HG03045 (cell line): Measurements from ENCODE around the gene ABHD1.

Experiments
- ATAC-seq: cut with Tn5 transposase; IDR thresholded peaks from one replicate; pipeline ENCODE4 v1.9.1; 2021; ENCODE audit warnings: mild to moderate bottlenecking, moderate library complexity; ENCODE audit not compliant: unreplicated experiment

The ABHD1 gene

DNA sequence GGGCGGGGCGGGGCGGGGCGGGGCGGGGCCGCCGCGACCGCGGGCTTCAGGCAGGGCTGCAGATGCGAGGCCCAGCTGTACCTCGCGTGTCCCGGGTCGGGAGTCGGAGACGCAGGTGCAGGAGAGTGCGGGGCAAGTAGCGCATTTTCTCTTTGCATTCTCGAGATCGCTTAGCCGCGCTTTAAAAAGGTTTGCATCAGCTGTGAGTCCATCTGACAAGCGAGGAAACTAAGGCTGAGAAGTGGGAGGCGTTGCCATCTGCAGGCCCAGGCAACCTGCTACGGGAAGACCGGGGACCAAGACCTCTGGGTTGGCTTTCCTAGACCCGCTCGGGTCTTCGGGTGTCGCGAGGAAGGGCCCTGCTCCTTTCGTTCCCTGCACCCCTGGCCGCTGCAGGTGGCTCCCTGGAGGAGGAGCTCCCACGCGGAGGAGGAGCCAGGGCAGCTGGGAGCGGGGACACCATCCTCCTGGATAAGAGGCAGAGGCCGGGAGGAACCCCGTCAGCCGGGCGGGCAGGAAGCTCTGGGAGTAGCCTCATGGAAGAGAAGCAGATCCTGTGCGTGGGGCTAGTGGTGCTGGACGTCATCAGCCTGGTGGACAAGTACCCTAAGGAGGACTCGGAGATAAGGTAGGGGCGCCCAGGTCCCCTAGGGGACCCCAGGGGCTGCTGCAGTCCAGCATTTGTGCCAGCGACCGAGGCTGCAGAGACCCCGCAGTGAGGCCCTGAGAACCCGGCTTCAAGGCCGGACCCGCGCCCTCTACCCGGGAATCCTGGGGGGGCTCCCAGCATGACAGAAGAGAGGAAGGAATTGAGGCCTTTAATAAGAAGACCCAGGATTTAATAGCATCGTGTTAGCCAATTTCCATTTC is 36.7 kb upstream of the ABHD1 start, which contains the start of gene KHK:
KHK (plus strand) TSS at position 49 of the 870 bp plus-strand sequence; CDS start at position 537, 488 bp downstream.
- ATAC-seq: peak; percentile 14

DNA sequence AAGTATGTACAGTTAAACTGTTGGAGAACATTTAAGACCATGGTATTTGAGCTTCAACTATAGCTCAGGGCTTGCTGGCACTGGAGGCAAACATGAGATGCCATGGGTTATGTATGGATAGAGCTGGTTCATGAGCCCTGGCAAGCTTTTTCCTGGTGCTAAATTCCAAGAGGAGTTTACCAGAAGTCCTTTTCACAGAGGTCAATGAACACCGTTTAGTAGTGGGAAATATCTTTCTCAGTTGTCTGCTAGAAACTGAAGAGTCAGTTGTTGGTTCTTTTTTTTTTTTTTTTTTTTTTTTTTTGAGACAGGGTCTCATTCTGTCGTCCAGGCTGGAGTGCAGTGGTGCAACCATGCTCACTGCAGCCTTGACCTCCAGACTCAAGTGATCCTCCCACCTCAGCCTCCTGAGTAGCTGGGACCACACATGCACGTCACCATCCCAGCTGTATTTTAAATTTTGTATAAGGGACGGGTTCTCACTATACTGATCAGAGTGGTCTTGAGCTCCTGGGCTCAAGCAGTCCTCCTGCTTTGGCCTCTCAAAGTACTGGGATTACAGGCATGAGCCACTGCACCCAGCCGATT is 35.7 kb upstream of the ABHD1 start:
- ATAC-seq: no peak

DNA sequence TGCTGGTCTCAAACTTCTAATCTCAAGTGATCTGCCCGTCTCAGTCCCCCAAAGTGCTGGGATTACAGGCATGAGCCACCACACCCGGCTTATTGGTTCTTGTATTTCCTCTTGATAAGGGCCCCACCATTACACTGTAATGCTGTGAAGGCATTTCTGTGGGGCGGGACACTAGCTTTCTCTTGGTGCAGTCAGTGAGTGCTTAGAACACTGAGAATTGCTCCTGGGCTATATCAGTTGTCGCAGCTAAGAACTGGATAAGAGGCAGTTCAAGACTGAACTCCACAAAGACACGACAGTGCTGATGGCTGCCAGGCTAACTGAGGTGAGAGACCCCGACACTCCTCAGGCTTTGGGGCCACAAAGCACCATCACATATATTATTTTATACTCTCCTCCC is 35.0 kb upstream of the ABHD1 start:
- no peak for ATAC-seq

DNA sequence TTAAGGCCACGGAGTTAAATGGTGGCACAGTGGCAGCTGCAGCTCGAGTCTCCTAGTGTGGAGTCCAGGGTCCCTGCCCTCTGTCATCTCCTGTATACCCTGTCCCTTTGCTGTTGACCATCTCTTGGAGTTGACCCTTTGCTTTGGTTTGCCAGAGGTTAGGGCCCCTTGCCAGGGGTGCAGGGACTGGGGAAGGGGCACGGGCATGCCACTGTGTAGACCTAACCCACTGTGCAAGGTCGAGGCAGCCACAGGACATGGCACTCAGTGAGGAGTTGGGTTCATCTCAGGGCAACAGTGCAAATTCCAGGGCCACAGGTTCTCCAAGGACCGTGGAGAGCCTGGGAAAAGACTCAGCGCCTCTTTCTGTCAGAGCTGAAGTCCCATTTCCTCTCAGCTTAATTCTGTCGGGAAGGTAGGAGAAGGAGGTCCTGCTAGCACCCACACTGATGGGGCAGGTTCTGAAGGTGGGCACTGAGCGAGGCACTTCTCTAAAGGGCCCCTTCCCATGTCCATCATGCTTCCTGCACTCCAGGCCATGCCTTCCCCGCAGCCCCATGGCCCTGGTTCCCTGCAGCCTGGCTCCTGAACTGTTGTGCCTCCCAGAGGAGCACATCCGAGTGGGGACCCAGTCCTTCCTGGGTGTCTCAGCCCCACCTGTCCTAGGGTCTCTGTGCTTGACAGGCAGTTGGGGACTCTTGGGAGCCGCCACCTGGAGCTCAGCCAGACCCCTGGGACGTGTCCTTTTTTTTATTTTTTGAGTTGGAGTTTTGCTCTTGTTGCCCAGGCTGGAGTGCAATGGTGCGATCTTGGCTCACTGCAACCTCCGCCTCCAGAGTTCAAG is 34.3 kb upstream of the ABHD1 start:
- no peak for ATAC-seq

DNA sequence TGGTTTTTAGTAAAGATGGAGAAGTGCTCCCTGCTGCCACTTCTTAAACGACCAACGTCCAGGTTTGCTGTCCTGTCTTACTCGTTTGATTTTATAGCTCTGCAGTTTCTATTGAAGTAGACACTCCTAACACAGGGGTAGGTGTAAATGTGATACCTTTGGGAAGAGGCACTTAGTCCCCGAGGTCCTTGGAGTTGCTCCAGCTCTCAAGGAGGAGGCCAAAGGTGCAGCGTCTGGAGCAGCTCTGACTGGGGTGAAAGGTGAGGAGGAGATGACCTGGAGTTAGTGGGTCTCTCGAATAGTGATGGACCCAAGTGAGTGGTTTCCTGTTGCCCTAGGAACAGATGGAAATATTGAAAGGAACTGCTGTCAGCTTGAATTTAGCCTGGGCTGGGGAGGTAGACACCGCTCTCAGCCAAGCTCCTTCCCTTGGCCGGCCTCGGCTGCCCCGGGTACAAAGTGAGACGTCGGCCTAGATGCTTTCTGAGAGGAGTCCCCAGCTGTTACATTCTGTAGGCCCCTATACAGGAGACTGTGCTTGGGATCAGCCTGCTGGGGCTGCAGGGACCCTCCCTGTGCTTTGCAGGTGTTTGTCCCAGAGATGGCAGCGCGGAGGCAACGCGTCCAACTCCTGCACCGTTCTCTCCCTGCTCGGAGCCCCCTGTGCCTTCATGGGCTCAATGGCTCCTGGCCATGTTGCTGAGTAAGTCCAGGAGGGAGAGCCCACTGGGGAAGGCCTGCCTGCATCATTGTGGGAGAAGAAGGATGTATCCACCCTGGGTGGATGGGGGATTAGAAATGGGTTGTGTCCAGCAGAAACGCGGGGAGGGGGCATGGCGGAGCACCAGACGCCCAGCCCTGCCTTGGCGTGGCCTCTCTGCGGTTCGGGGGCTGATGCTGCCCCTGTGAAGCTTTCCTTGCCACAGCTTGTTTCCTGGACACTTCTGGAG is 31.6 kb upstream of the ABHD1 start:
- no peak for ATAC-seq

DNA sequence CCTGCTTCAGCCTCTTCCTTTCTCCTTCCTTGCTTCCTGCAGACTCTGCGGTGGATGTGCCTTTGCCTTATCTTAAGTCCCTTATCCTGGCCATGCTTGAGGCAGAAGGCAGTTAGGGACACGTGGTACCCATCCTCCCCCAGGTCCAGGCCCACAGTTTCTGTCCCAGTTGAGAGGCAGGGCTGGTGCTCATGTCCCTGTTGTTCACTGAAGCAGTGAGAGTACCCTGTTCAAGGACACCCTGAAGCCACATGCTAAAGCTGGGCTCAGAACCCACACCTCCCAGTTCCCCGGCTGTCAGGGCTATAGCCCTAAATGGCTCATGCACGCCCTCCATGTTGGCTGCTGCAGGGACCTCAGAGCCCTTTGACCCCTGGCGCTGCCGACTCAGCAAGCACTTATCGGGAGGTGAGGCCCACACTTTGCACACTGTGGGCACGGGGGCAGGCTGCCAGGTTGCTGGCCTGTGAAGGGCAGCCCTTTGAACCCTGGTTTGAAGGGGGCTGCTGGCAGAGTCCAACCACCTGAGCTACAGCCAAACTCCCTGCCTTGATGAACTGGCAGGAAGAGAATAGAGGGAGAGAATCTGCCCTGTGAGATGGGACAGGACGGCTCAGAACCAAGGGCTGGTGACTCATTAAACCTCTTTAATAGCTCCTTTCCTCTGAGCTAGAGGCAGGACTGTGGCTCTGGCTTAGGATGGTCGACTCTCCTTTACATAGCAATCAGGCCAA is 30.8 kb upstream of the ABHD1 start:
- ATAC-seq: no peak

DNA sequence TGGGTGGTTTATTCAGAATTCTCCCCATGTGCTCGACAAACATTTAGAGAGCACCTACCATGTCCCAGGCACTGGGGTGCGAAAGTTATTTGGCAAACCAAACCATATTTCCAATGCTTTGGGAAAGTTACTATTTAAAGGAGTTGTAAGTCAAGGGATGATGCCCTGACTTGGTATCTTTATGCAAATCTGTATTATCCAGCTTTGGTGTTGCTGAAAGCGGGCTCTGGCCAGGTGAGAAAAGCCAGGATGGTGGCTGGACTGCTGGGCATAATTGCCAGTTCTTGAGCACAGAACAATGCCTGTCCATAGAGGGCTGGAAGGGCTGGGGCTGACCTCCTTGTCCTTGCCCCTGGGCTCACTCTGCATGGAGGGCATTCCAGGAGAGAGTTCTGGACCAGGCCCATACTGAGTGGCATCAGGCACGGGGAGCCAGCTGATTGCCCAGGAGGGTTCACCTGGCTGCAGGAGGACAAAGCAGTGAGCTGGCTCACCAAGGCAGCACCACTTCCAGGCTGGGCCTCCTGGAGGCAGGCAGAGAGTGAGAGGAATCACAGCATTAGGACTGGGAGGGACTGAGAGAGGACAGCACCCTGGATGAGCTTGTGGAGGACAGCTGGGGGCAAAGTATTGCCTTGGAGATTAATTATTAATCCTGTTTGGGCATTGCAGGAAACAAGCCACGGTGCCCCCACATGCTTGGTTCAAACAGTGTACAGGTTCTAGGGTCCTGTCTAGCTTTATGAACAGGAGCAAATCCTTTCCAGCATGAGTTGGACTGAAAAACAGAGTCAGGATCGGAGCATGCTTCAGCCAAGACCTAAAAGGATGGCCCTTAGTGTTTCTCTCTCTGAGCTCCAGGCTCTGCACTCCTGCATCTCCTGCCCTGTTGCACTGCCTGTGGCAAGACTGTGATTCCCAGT is 29.9 kb upstream of the ABHD1 start:
- no peak for ATAC-seq

DNA sequence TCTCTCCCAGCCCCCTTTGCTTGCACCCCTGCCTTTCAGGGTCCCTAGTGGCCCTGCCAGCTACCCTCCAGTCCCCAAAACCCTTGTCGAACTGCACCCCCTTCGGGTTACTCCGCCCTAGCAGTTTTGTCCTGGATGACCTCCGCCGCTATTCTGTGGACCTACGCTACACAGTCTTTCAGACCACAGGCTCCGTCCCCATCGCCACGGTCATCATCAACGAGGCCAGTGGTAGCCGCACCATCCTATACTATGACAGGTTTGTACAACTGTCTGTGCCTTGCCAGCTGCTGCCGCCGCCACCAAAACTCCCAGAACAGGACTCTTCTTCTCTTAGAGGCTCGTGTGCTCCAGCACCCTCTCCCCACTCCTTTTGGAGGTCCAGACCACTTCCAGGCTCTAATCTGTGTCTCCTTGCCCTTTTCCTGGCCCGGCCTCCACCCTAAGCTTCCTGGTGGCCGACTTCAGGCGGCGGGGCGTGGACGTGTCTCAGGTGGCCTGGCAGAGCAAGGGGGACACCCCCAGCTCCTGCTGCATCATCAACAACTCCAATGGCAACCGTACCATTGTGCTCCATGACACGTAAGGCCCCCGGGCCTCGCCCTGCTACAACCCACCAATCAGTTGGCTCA is 29.1 kb upstream of the ABHD1 start:
- no peak for ATAC-seq

DNA sequence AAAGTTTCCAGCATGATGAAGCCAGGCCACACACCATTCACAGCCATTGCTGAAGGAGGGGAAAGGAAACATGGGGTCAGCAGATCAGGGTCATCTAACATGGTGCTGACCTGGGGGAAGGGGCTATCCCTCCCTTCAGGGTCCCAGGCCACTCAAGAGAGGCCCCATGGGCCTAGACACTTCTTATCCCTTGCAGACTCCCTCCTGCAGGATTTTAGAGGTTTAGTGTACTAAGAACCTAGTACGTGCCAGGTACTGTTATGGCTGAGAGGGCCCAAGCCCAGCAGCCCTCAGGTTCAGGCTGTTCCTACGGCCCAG is 28.2 kb upstream of the ABHD1 start:
- ATAC-seq: no peak

DNA sequence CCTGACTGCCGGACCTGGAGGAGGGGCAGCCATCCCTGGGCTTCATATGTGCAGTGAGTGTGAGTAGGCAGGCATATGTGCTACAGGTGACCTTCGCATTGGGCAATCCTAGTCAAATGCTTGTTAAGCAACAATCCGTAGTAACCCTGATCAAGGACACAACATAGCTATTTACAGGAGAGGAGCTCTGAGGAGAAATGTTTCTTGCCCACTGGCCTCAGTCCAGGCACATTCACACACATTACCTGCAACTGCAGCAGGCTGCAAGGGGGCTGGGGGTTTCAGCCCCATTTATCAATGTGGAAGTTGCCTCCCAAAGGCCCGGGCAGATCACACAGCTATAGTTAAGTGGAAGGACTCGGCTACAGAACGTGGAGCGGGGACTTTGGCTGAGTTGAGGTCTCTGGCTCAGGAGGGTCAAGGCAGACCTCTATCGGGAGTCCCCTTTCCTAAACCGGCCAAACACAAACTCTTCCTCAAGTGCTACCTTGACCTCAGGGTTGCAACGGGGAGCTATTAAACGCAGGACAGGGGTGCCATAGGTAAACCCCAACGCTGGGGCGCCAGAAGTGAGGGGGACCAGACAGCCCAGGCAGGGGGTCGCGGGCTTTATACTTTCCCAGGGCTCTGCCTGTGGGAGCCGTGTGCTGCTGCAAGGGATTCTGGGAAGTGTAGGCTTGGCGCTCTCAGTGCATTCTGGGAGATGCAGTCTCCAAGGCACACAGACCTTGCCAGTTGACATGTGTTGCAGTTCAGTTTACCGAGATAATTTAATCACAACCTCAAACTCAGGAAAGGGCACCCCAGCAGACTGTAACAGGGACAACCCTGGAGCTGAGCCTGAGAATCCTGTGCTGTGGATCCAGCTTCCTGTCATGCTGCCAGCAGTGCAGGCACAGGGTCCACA is 27.6 kb upstream of the ABHD1 start:
- no peak for ATAC-seq

DNA sequence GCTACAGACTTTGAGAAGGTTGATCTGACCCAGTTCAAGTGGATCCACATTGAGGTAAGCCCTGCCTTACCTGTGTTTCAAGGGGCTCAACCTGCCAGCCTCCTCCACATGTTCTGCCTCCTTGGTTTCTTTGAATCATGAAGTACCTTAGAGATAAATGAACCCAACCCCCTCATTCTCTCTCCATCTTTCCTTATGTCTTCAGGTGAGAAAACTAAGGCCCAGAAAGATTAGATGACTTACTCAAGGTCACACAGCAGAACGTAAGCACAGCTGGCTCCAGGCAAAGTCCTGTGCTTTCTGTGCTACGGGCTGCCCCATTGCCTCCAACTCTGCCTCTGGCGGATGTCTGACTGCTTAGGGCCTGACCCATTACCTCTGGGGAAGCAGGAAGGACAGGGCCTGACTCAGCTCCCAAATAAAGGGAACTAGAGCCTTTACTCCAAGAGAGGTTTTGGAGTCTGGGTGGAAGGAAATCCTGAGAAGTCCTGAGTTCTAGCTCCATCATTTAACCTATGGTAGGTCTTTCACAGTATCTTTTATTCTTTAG is 26.8 kb upstream of the ABHD1 start:
- no peak for ATAC-seq

DNA sequence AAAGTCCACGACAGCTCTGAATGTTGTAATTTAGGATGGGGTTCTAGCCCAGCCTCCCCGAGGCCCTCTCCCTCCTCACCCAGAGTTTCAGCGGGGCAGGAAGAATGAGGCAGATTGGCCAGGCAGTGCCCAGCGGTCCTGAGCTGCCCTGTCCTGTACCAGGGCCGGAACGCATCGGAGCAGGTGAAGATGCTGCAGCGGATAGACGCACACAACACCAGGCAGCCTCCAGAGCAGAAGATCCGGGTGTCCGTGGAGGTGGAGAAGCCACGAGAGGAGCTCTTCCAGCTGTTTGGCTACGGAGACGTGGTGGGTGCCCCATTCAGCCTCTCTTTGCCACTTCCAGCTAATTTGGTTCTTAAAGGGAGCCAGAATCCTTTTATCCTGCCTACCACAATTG is 26.3 kb upstream of the ABHD1 start:
- no peak for ATAC-seq

DNA sequence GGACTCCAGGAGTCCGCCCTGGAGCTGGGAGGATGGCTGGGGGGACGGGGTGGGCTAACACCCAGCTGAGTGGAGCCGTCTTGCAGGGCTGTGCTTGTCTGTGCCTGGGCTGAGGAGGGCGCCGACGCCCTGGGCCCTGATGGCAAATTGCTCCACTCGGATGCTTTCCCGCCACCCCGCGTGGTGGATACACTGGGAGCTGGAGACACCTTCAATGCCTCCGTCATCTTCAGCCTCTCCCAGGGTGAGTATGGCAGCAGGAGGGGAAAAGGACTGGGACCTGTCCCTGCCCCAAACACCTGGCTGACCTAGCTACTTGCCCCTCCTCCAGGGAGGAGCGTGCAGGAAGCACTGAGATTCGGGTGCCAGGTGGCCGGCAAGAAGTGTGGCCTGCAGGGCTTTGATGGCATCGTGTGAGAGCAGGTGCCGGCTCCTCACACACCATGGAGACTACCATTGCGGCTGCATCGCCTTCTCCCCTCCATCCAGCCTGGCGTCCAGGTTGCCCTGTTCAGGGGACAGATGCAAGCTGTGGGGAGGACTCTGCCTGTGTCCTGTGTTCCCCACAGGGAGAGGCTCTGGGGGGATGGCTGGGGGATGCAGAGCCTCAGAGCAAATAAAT is 24.2 kb upstream of the ABHD1 start:
- no peak for ATAC-seq

DNA sequence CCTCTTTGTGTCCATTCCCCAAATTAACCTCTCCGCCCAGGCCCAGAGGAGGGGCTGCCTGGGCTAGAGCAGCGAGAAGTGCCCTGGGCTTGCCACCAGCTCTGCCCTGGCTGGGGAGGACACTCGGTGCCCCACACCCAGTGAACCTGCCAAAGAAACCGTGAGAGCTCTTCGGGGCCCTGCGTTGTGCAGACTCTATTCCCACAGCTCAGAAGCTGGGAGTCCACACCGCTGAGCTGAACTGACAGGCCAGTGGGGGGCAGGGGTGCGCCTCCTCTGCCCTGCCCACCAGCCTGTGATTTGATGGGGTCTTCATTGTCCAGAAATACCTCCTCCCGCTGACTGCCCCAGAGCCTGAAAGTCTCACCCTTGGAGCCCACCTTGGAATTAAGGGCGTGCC is 23.6 kb upstream of the ABHD1 start:
- no peak for ATAC-seq

DNA sequence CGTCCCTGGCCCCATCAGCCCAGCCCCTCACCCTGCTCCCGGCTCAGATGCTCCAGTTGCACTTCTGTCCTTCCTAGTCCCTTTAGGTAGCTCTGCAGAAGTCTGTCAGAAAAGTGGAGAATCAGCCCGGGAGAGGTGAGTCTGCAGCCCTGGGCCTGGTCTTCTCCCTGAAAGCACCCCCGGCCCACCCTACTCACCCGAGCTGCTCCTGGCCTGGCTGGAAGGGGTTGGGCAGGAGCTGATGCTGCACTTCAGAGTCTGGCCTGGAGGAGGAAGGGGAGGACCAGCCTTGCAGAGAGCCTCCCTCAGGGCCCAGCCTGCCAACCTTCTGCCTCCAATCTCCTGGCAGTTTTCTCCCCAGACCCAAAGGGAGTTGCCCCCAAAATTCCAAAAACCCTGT is 21.3 kb upstream of the ABHD1 start:
- ATAC-seq: no peak

DNA sequence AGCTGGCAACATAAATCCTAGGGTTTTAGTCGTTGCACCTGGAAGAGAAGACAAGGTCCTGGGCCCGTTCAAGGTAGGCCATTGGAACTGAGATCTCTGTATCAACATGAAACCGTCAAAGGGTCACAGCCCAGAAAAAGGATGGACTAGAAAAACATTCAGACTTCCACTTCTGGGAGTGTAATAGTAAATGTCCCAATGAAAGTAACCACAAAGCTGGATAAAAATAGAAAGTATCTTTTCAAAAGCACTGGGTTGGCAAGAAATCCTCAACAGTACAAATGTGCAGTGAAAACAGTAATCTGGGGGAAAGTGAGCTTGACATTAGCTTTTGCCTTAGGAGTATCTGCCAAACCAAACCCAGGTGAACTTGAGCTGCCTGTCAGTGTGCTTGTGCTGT is 17.6 kb upstream of the ABHD1 start:
- no peak for ATAC-seq

DNA sequence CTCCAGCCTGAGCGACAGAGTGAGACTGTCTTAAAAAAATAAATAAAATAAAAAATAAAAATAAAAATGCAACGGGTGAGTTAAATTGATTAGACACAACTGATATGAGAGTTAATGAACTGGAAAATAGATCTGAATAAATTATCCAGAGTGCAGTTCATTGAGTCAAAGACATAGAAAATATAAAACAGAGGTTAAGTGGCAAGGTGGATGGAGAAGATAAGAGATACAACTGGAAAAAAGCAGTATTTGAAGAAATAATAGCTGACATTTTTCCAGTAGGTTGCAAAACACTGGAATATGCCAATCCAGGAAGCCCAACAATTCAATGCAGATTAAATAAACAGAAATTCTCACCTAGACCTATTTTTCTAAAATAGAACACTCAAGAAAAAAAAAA is 15.4 kb upstream of the ABHD1 start:
- no peak for ATAC-seq
